Measurements from ENCODE around the gene FHIP1B. TPM values are rescaled to one million over a fixed set of nuclear protein-coding genes. Genes with fewer than 3 reads are reported as not detected.

The FHIP1B gene
- total and polyA plus RNA-seq, 2 of the 4 experiments (the other 2 are of a cell fraction): 5.9 to 30.2 TPM

GRCh38 chr11:6238902-6239301 lies 4.5 kb upstream of the FHIP1B start, which contains the start of gene CNGA4:
Gene CNGA4, plus strand, starts transcription at chr11:6239089. Its CDS starts 118 bp downstream, at chr11:6239207.
- no peaks in the 10 kb centered on the region for H4K20me1 ChIP-seq (ENCODE audit: insufficient read depth, low read length)
- DNase-seq: no peak
- no peak within 1 kb of the TSS for H4K91ac ChIP-seq (ENCODE audit: insufficient read depth, low read depth, low read length)
- H2BK20ac ChIP-seq (ENCODE audit: low read depth, low read length): no peak within 1 kb of the TSS
- in situ Hi-C loops (cut with MboI; ENCODE audit: low sequenced_read_pairs) (no loop called here), intact Hi-C loops (cut with micrococcal nuclease) (no loop called here), dilution Hi-C loops (cut with HindIII; ENCODE audit: low sequenced_read_pairs, unreplicated experiment) (no loop called here)
- H2AK5ac ChIP-seq (ENCODE audit: low read depth, low read length): no peak within 1 kb of the TSS
- no peaks in the 10 kb centered on the region for H3K4me1 ChIP-seq (ENCODE audit: control insufficient read depth, insufficient read depth, low read length)
- H3K27me3 ChIP-seq (ENCODE audit: control insufficient read depth, insufficient read depth, low read length): peaks cover 23% of the 10 kb centered on the region
- no peak within 1 kb of the TSS for H3K27ac ChIP-seq (ENCODE audit: insufficient read depth, low read length)
- no peak for ATAC-seq (ENCODE audit: low read depth)
- peaks cover 5 to 8% of the 10 kb centered on the region in 2 experiments; a peak in 3 of 4 replicates for H3K79me1 ChIP-seq (ENCODE audit: low read depth in 1 of 2, low read length in 2 of 2)
- H3K9me3 ChIP-seq (ENCODE audit: control insufficient read depth, insufficient read depth, low read length): no peaks in the 10 kb centered on the region
- H4K8ac ChIP-seq (ENCODE audit: low read depth in 2 of 2, low read length in 2 of 2): no peak within 1 kb of the TSS
- no peak within 1 kb of the TSS for H3K4me2 ChIP-seq (ENCODE audit: low read depth, low read length)
- H2AFZ ChIP-seq (replicated peaks; ENCODE audit: low read length, poor library complexity): no peak within 1 kb of the TSS
- H4K5ac ChIP-seq (ENCODE audit: low read depth, low read length): no peak within 1 kb of the TSS
- no peak within 1 kb of the TSS for H3K23ac ChIP-seq (ENCODE audit: low read depth, low read length)
- H2BK15ac ChIP-seq (ENCODE audit: low read depth, low read length): no peak within 1 kb of the TSS
- no peak within 1 kb of the TSS for H2BK120ac ChIP-seq (ENCODE audit: low read depth, low read length)
- no peak within 1 kb of the TSS for H3K4ac ChIP-seq (ENCODE audit: low read depth, low read length)
- H3K18ac ChIP-seq (ENCODE audit: low read depth, low read length): no peak within 1 kb of the TSS
- ChIA-PET POLR2A (ENCODE audit: unreplicated experiment) (no interaction called here), CTCF (interaction anchor here (1.9 kb wide), 1 partner anchor 124 kb away, joined by 4 read pairs; no protein-coding TSS in a partner anchor)
- no TSS peak for BruUV-seq (replicated peaks)
- H2BK5ac ChIP-seq (ENCODE audit: low read depth, low read length, poor library complexity, severe bottlenecking): no peak within 1 kb of the TSS
- no peak within 1 kb of the TSS for H3K56ac ChIP-seq (ENCODE audit: extremely low read depth, insufficient read depth, low read length)
- WGBS, 2 experiments (ENCODE audit: extremely low coverage in 2 of 2, insufficient read length in 1 of 2): no CpG with 5 or more reads among the region's 1 CpG
- H3K9me1 ChIP-seq (ENCODE audit: insufficient read depth, low read length): 0 out of 2 replicates have a peak, but pooled peaks cover under 1% of the 10 kb centered on the region
- H3K14ac ChIP-seq (replicated peaks; ENCODE audit: low read depth, low read length): no peak within 1 kb of the TSS
- TF ChIP-seq CTCF (conservative IDR thresholded peaks at IDR 0.05; ENCODE audit: low read depth, low read length) (no peak), CHD1 (IDR thresholded peaks at IDR 0.05; ENCODE audit: low read depth, low read length) (no peak)
- H3K9ac ChIP-seq (ENCODE audit: low read depth, low read length): no peak within 1 kb of the TSS
- H2AK9ac ChIP-seq (replicated peaks; ENCODE audit: low read depth, low read length, poor library complexity): no peak within 1 kb of the TSS
- no peak within 1 kb of the TSS for H3K4me3 ChIP-seq (ENCODE audit: insufficient read depth, low read depth, low read length)
- no peaks in the 10 kb centered on the region for H3K36me3 ChIP-seq (ENCODE audit: control insufficient read depth, insufficient read depth, low read length)

All from IMR-90 (cell line).